GM03348 (cell line): Measurements from ENCODE around the gene MPZL1.
A peak's percentile ranks its signal among the peaks of the same experiment; 100 is the strongest.

Source experiments
- DNase-seq: peaks from one replicate; pipeline ENCODE4 v3.0.0; 2012; ENCODE audit warnings: low spot score

Gene MPZL1

GRCh38 chr1:167751676-167752075 is 29.9 kb downstream of the MPZL1 start:
- DNase-seq, result no peak

DNA sequence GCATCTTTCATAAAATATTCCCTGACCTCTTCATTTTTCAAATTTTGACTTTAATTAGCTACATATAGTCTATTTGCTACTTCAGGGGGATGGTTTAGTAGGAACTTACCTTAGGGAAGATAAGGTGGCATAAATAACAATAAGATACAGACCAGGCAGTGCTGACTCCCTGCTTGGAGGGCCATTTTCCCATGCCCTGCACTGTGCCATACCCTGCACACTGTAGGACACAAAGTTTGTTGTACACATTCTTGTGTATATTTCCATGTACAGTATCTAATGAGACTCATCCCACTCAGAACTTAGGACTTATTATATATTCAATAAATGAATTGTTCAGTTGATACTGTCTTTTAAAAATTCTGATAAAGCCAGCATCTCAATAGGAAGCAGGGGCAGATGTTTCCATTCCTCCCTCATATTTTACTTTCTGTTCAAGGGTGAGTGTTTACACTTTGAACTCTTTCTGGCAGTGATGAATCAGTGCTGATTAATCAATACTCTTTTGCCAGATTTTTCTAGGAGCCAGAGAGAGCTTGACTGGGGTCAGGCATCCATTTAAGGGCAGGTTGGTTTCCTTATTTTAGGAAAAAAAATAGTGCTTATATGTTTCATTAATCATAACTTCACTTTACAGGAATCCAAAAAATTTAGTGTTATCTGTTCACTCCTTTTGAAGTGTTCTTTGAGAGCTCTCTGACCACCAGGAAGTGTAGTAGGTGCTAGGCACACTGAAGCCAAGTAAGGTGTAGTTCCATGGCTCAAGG is 30.6 kb downstream of the MPZL1 start:
- peak; percentile 47 for DNase-seq

GRCh38 chr1:167755654-167756053 is 33.9 kb downstream of the MPZL1 start:
- DNase-seq, result no peak

- DNase-seq, result no peak
Observed at GRCh38 chr1:167756730-167757405, 35.1 kb downstream of the MPZL1 start.

- DNase-seq, result no peak
Observed at GRCh38 chr1:167757433-167758309, 35.9 kb downstream of the MPZL1 start.

DNA sequence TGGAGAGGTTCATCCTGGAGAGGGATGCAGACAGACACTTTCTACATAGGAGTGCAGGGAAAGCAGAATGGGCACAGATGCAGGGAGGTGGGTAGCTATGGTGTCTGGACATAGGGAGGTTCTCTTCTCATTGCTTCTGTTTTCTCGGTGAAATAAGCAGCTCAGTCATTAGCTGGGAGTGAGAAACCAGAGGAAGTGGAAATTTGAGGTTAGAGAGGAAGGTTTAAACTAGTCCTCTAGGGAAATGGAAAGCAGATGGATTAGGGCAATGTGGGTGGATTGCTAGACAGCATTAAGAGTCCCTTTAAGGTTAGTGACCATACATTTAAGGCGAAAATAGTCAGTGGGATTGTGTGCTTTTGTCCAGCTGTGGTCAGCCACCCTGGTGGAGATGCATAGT is 39.6 kb downstream of the MPZL1 start:
- peak; percentile 5 for DNase-seq

DNA sequence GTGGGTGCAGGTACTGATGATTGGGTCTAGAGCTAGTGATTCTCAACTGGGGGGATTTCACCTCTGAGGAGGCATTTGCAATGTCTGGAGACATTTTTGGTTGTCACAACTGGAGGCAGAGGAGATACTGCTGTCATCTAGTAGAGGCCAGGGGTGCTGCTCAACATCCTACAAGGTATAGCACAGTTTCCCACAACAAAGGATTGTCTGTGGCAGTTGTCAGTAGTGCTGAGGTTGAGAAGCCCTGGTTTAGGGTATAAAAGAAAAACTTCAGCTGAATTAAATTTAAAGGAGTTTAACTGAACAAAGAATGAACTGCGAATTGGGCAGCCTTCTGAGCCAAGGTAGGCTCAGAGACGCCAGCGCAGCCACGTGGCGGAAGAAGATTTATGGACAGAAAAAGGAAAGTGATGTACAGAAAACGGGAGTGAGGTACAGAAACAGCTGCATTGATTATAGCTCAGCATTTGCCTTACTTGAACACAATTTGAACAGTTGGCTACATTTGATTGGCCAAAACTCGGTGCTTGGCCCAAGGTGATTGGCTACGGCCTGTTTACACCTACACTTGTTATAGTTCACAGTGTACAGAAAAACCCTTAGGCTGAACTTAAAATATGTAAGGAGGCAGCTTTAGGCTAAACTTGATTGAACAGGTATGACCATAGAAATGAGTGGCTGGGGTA is 40.4 kb downstream of the MPZL1 start:
- DNase-seq, result no peak

DNA sequence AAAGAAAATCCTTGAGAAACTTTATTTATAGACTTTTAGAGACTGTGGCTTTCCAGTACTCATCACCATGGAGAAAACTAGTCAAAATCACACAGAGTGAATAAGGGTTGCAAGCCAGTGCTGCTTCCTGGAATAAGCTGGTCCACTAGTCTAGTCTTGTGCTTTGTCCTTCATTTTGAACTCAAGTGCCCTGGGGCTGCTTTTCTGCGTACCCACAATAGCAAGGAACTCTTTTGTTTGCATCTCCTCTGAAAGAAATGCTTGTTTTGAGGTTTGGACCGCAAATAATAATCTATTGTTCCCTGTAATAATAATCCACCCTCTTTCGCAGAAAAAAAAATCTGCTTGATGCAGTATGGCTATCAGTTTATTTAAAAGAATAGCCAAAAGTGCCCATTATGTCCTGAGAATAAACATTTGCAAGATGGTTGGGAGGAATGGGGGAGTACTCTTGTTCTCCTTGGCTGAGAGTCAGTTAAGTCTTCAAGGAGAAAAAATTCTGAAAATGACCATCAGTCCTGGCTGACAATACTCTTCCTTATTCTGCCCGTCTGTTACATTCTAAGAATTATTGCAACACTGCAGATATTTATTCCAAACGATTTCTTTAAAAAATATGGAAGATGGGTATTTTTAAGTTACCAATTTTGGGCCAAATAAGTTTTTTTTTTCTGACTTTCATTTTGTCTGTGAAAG is 41.9 kb downstream of the MPZL1 start:
- DNase-seq, result peak; percentile 12

- no peak for DNase-seq
Observed at GRCh38 chr1:167764458-167765330, 42.9 kb downstream of the MPZL1 start.

- no peak for DNase-seq
Observed at GRCh38 chr1:167765496-167765895, 43.7 kb downstream of the MPZL1 start.

DNA sequence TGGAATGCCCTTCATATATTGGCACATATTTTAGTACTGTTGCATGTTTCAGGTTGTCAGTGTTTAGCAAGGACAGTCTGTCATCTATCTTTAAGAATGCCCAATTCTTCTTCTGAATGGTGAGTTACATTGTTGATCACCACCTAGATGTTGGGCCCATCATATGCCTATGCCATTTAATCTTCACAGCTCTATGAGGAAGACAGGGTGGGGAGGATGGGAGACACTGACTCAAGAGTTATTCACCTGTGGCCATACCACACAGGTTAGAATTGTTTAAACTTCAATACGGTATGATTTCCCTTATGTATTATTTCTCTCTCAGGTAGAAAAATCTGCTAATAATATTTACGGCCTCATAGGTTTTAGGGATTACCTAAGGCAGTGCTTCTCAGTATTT is 44.8 kb downstream of the MPZL1 start:
- DNase-seq, result no peak

GRCh38 chr1:167767761-167768160 is 46.0 kb downstream of the MPZL1 start:
- no peak for DNase-seq

DNA sequence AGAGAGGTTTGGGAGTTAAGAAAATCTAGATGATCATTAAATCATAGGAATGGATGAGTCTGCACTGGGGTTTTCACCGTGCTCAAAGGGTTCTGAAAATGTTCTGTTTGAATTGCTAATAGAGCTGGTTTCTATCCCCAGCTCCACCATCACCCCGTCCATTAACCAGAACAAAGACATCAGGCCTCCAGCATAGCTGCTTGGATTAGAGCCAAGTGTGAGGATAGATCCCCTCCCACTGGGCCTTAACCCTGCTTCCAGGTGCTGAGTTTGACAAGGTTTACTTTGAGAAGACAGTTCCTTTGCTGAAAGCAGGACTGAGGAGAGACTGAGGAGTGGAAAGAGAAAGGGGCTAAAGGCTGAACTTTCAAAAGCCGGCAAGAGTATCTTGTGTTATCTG is 48.3 kb downstream of the MPZL1 start:
- DNase-seq, result no peak

- DNase-seq, result no peak
Observed at GRCh38 chr1:167772436-167772835, 50.7 kb downstream of the MPZL1 start.

- no peak for DNase-seq
Observed at GRCh38 chr1:167773516-167773915, 51.7 kb downstream of the MPZL1 start.

DNA sequence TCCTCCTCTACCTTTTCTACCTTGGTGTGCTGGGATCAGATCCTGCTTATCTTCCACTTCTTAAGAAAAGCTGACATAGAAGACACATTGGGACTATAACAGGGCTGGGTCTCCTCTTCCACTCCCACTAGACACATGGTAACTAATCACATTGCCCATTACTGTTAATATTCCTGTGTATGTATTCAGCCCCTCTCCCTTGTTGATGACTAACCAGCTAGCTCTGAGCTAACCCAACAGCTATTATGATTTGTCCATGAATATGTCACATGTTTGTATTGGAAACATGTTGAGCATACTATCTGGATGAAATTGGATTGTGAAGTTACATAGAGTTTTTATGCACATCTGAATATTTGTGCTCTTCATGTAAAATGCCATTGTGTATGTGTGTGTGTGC is 52.9 kb downstream of the MPZL1 start:
- DNase-seq, result no peak

- DNase-seq, result no peak
Observed at GRCh38 chr1:167775178-167775577, 53.4 kb downstream of the MPZL1 start.

GRCh38 chr1:167776151-167776550 is 54.4 kb downstream of the MPZL1 start:
- peak; percentile 62 for DNase-seq

- no peak for DNase-seq
Observed at GRCh38 chr1:167776616-167777268, 55.0 kb downstream of the MPZL1 start.

DNA sequence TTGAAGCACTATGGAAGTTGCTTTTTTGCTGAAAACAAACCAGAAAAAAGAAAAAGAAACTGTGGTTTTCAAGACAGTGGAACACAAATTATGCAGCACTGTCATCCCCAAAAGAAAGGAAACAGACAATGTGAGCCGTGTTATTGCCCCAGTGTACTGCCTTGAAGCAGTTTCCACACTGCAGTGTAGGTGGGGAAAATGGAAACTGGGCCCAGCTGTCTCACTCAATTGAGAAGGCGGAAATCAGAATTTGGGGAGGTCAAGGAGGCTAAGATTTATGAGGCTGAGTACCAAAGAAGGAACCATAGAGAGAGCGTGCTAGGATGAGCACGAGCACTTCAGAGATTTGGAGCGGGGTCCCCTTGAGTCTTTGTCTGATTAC is 55.5 kb downstream of the MPZL1 start:
- no peak for DNase-seq
